K562 (cell line): ENCODE results near the gene COMP. TPM values are rescaled to one million over a fixed set of nuclear protein-coding genes. Genes with fewer than 3 reads are reported as not detected.
A peak's percentile ranks its signal among the peaks of the same experiment; 100 is the strongest.

Experiments
- ATAC-seq: fragments of 200-7000 bp; cut with Tn5 transposase; 3 replicates; pipeline ENCODE4 v1.9.1; 2020; ENCODE audit warnings: moderate library complexity
- BruUV-seq: library from RNA; stranded (reverse); fragments of 400-500 nt; replicated peaks from 2 replicates; lab custom pipeline; 2021; lab: Mats Ljungman, UMichigan
- CTCF ChIA-PET: fragments of 300-600 bp; formaldehyde crosslinking; extraction: SDS; loops from one replicate; lab custom pipeline; 2021; ENCODE audit warnings: low intra/inter-chr PET ratio; lab: Yijun Ruan, JAX
- POLR2A ChIA-PET: fragments of 300-600, 350-650 bp; sonication (Branson Sonifier 250); formaldehyde crosslinking; extraction: SDS; loops from one replicate; lab custom pipeline; 2021; ENCODE audit warnings: antibody characterized with exemption, inconsistent platforms; lab: Yijun Ruan, JAX
- DNase-seq, 4 experiments: peaks; one replicate each; pipeline versions ENCODE4 v3.0.0 to v3.0.0-alpha.2; 2011 to 2018; ENCODE audit warnings: low spot score in 3 of 4, mixed read lengths in 3 of 4; ENCODE audit errors: extremely low read depth in 1 of 4
- FAIRE-seq: peaks from 2 replicates; lab custom pipeline; 2011; peaks lifted over from hg19 to GRCh38; lab: Jason Lieb, UNC
- H2AFZ ChIP-seq: 2 replicates; pipeline ENCODE4 v1.6.0; 2011; ENCODE audit warnings: low read depth, low read length, control low read depth, inconsistent platforms
- H3K27ac ChIP-seq: fragments of 200-600 bp; 3 replicates; pipeline ENCODE4 v1.8.0; 2011; ENCODE audit warnings: low read depth, mild to moderate bottlenecking, control low read depth, inconsistent platforms, low read length, moderate library complexity, mixed read lengths; ENCODE audit errors: extremely low read depth
- H3K27me3 ChIP-seq, 2 experiments: fragments of 300-600 bp in 1 of 2; 2 replicates in 1 of 2; 3 replicates in 1 of 2; pipeline versions ENCODE4 v1.6.0 to v1.8.0; 2011; ENCODE audit warnings: inconsistent platforms in 2 of 2, low read length in 2 of 2, mild to moderate bottlenecking in 1 of 2, mixed read lengths in 1 of 2, moderate library complexity in 1 of 2; ENCODE audit not compliant: control insufficient read depth in 2 of 2, insufficient read depth in 2 of 2
- H3K36me3 ChIP-seq: fragments of 300-600 bp; 3 replicates; pipeline ENCODE4 v1.8.0; 2011; ENCODE audit warnings: mild to moderate bottlenecking, low read length, inconsistent platforms; ENCODE audit not compliant: control insufficient read depth, insufficient read depth
- H3K4me1 ChIP-seq, 2 experiments: fragments of 200-600 bp in 1 of 2; replicated peaks in 1 of 2; 2 replicates in 1 of 2; 3 replicates in 1 of 2; pipeline versions ENCODE4 v1.5.1 to v1.8.0; 2011; ENCODE audit warnings: inconsistent platforms in 2 of 2, low read length in 2 of 2, mild to moderate bottlenecking in 1 of 2, mixed read lengths in 1 of 2, moderate library complexity in 1 of 2; ENCODE audit not compliant: control insufficient read depth in 2 of 2, insufficient read depth in 2 of 2
- H3K4me2 ChIP-seq: 2 replicates; pipeline ENCODE4 v1.6.1; 2011; ENCODE audit warnings: low read length, control low read depth, inconsistent platforms, mixed read lengths; ENCODE audit not compliant: insufficient read depth
- H3K4me3 ChIP-seq: fragments of 200-600 bp; sonication (generic), shearing (Covaris generic); 2 replicates; pipeline ENCODE4 v1.5.1; 2016; ENCODE audit warnings: control low read depth, inconsistent platforms
- H3K79me2 ChIP-seq: fragments of 200-600 bp; 3 replicates; pipeline ENCODE4 v1.8.0; 2011; ENCODE audit warnings: low read length, inconsistent platforms; ENCODE audit not compliant: control insufficient read depth, insufficient read depth
- H3K9ac ChIP-seq, 2 experiments: 2 replicates each; pipeline versions ENCODE4 v1.6.0 to v1.6.1; 2011; ENCODE audit warnings: low read depth in 2 of 2, low read length in 2 of 2, control low read depth in 1 of 2, inconsistent platforms in 1 of 2, mild to moderate bottlenecking in 1 of 2, mixed read lengths in 1 of 2; ENCODE audit not compliant: insufficient read depth in 1 of 2
- H3K9me1 ChIP-seq: one replicate; pipeline ENCODE4 v1.6.0; 2011; ENCODE audit warnings: inconsistent platforms, mild to moderate bottlenecking, low read length, moderate library complexity; ENCODE audit not compliant: control insufficient read depth, insufficient read depth
- H3K9me3 ChIP-seq: replicated peaks from 2 replicates; pipeline ENCODE4 v1.5.1; 2011; ENCODE audit warnings: low read depth, low read length, inconsistent platforms; ENCODE audit not compliant: control insufficient read depth, insufficient read depth
- H4K20me1 ChIP-seq: replicated peaks from 2 replicates; pipeline ENCODE4 v1.6.1; 2011; ENCODE audit warnings: low read length, inconsistent platforms, mixed read lengths; ENCODE audit not compliant: control insufficient read depth, insufficient read depth
- ARID2 ChIP-seq: fragments of 450-650 bp; IDR thresholded peaks from 2 replicates; pipeline ENCODE4 v1.6.1; 2017; ENCODE audit warnings: antibody characterized with exemption, mild to moderate bottlenecking
- BRD4 ChIP-seq: fragments of 200-600 bp; sonication (generic); IDR thresholded peaks from 2 replicates; pipeline ENCODE4 v1.6.1; 2017; ENCODE audit warnings: inconsistent platforms
- CBFA2T3 ChIP-seq: fragments of 450-650 bp; IDR thresholded peaks from 2 replicates; pipeline ENCODE4 v1.6.1; 2017
- DPF2 ChIP-seq: fragments of 450-650 bp; IDR thresholded peaks from 2 replicates; pipeline ENCODE4 v1.6.1; 2016
- EGR1 ChIP-seq: fragments of 450-650 bp; conservative IDR thresholded peaks from 2 replicates; pipeline ENCODE4 v1.6.1; 2017; ENCODE audit warnings: mild to moderate bottlenecking
- HCFC1 ChIP-seq: IDR thresholded peaks from 2 replicates; pipeline ENCODE4 v1.6.1; 2012; ENCODE audit warnings: low read depth, low read length, improper control_type of control experiment
- HDAC1 ChIP-seq, 2 experiments: fragments of 450-650 bp; IDR thresholded peaks; 2 replicates each; pipeline ENCODE4 v1.6.1; 2016 to 2017; ENCODE audit warnings: inconsistent platforms in 1 of 2, mild to moderate bottlenecking in 1 of 2, moderate library complexity in 1 of 2
- KDM1A ChIP-seq, 2 experiments: fragments of 450-650 bp; IDR thresholded peaks; 2 replicates each; pipeline ENCODE4 v1.6.1; 2016; ENCODE audit warnings: mild to moderate bottlenecking in 2 of 2
- MBD2 ChIP-seq: sonication (generic); IDR thresholded peaks from 2 replicates; pipeline ENCODE4 v1.6.1; 2016; ENCODE audit warnings: low read depth, borderline replicate concordance
- PTBP1 ChIP-seq: fragments of 200-400 bp; formaldehyde crosslinking; IDR thresholded peaks from 2 replicates; pipeline ENCODE4 v1.6.1; 2017; ENCODE audit warnings: low read depth, low read length
- STAT5A ChIP-seq: IDR thresholded peaks from 2 replicates; pipeline ENCODE4 v1.6.1; 2012; ENCODE audit warnings: low read length, inconsistent platforms, borderline replicate concordance
- STAT6 ChIP-seq: sonication (generic); formaldehyde crosslinking; IDR thresholded peaks from 2 replicates; pipeline ENCODE4 v1.8.1; 2023; ENCODE audit warnings: mild to moderate bottlenecking, missing genetic modification reagents
- SUPT5H ChIP-seq: fragments of 450-650 bp; IDR thresholded peaks from 2 replicates; pipeline ENCODE4 v1.6.1; 2016
- TEAD4 ChIP-seq, 2 experiments: sonication (generic) in 1 of 2; formaldehyde crosslinking in 1 of 2; IDR thresholded peaks; 2 replicates each; pipeline versions ENCODE4 v1.6.1 to v1.8.0; 2012 to 2022; ENCODE audit warnings: borderline replicate concordance in 1 of 2, inconsistent platforms in 1 of 2, low read length in 1 of 2, mild to moderate bottlenecking in 1 of 2, missing genetic modification reagents in 1 of 2
- TRIM24 ChIP-seq, 2 experiments: fragments of 450-650 bp; IDR thresholded peaks; 2 replicates each; pipeline ENCODE4 v1.6.1; 2016
- ZFP1 ChIP-seq: fragments of 450-650 bp; formaldehyde crosslinking; IDR thresholded peaks from 2 replicates; pipeline ENCODE4 v1.4.0; 2020; ENCODE audit warnings: mild to moderate bottlenecking, mixed read lengths
- ZNF121 ChIP-seq: sonication (generic); formaldehyde crosslinking; conservative IDR thresholded peaks from 2 replicates; pipeline ENCODE4 v1.8.0; 2022; ENCODE audit warnings: missing genetic modification reagents
- ZNF146 ChIP-seq: IDR thresholded peaks from one replicate; pipeline ENCODE4 v1.6.1; 2018; ENCODE audit warnings: missing compliant biosample characterization; ENCODE audit not compliant: unreplicated experiment
- ZNF239 ChIP-seq: fragments of 250-450 bp; sonication (Bioruptor Pico); IDR thresholded peaks from 2 replicates; pipeline ENCODE4 v1.4.0; 2020; ENCODE audit warnings: mild to moderate bottlenecking
- ZNF324 ChIP-seq: fragments of 250-450 bp; sonication (Bioruptor Pico); IDR thresholded peaks from 2 replicates; pipeline ENCODE4 v1.4.0; 2020; ENCODE audit warnings: mild to moderate bottlenecking
- WGBS: fragments of 100-300 bp; shearing (Covaris generic); methylation state at CpG from one replicate; pipeline ENCODE4 v1.1.6; 2016; ENCODE audit warnings: low coverage, mixed read lengths; ENCODE audit not compliant: insufficient coverage; ENCODE audit errors: missing lambda C conversion rate; 5-methylcytosine and 5-hydroxymethylcytosine counted together
- in situ Hi-C: fragments of 300-500 bp; cut with MboI; formaldehyde crosslinking; loops from 4 replicates; pipeline ENCODE4 v1.15.0; 2018; ENCODE audit warnings: inconsistent platforms, mixed read lengths
- intact Hi-C: fragments of 100-400 bp; cut with micrococcal nuclease; formaldehyde crosslinking; loops from 2 replicates; pipeline ENCODE4 v1.14.2; 2022
- polyA plus RNA-seq, 8 experiments: library from polyadenylated mRNA; depleted of rRNA in 4 of 8; stranded (reverse) in 5 of 8; unstranded in 3 of 8; fragments of >200 nt; fragmentation: Nextera tagmentation in 2 of 8; fragmentation: Illumina TruSeq in 1 of 8; extraction: Ambion mirVana in 2 of 8; extraction: Trizol in 1 of 8; gene quantifications; 2 replicates each; pipeline versions ENCODE4 v1.2.1 to v1.2.3, GENCODE V29; 2011 to 2014; ENCODE audit warnings: inconsistent platforms in 1 of 8, missing spikeins in 1 of 8
- total RNA-seq, 7 experiments: library from RNA; depleted of rRNA in 6 of 7; stranded (reverse); fragments of >200 nt in 6 of 7; fragmentation: Illumina TruSeq in 2 of 7; extraction: Trizol in 2 of 7; gene quantifications; 2 replicates each; pipeline versions ENCODE4 v1.2.1 to v1.2.3, GENCODE V29; 2011 to 2021; ENCODE audit warnings: low replicate concordance in 1 of 7

Gene COMP
- total and polyA plus RNA-seq, 9 of the 15 experiments (the other 6 are each of a cell fraction or from before 2014, with no cell fraction given): 0.07 TPM; not detected in 8

- FAIRE-seq: no peak
- intact Hi-C loops (loop anchor here (5.0 kb wide), 2 partner anchors 97 to 217 kb away; no protein-coding TSS in a partner anchor), in situ Hi-C loops (no loop called here)
- no peaks in the 10 kb centered on the region for H3K79me2 ChIP-seq
- H3K9me1 ChIP-seq: no peaks in the 10 kb centered on the region
- H3K4me1 ChIP-seq: peaks cover 0 to 58% of the 10 kb centered on the region in 2 experiments; a peak in 4 of 5 replicates
- no peak overlapping the region for H3K4me2 ChIP-seq
- H2AFZ ChIP-seq: no peak overlapping the region
- H3K27me3 ChIP-seq: peaks cover 9 to 32% of the 10 kb centered on the region in 2 experiments; a peak in 4 of 5 replicates
- peaks cover 25% of the 10 kb centered on the region for H4K20me1 ChIP-seq
- no peaks in the 10 kb centered on the region for H3K36me3 ChIP-seq
- TF ChIP-seq HDAC1 (IDR thresholded peaks at IDR 0.05) (peak in 1 of 2 experiments; percentile 18; a peak in 1 of 4 replicates), SUPT5H (0 out of 2 replicates have a peak, but pooled peaks have one; percentile 33), TEAD4 (IDR thresholded peaks at IDR 0.05; ENCODE audit: low read length) (peak; percentile 23; the same call in 1 of the 2 replicates), TEAD4 (CRISPR knock-in tag; IDR thresholded peaks at IDR 0.05; ENCODE audit: borderline replicate concordance) (no peak), KDM1A (IDR thresholded peaks at IDR 0.05) (peak in 1 of 2 experiments; percentile 98; a peak in 2 of 4 replicates), CBFA2T3 (peak; percentile 23; the same call in 1 of the 2 replicates), MBD2 (no peak), ZFP1 (CRISPR knock-in tag) (no peak), ZNF239 (CRISPR knock-in tag) (no peak), HCFC1 (no peak), STAT6 (no peak), ZNF146 (CRISPR knock-in tag) (no peak), TRIM24 (IDR thresholded peaks at IDR 0.05) (peak in 1 of 2 experiments; percentile 37; a peak in 2 of 4 replicates), BRD4 (no peak), ZNF324 (CRISPR knock-in tag) (no peak), STAT5A (peak; percentile 25; the same call in 1 of the 2 replicates), ZNF121 (CRISPR knock-in tag) (no peak), PTBP1 (no peak), EGR1 (peak; percentile 99), DPF2 (no peak), ARID2 (peak; percentile 70; the same call in 1 of the 2 replicates)
- BruUV-seq: no TSS peak
- ChIA-PET POLR2A (interaction anchor here (0.6 kb wide), 1 partner anchor 280 kb away, joined by 3 read pairs; no protein-coding TSS in a partner anchor), CTCF (interaction anchor here (0.8 kb wide), 1 partner anchor 77 kb away, joined by 3 read pairs; no protein-coding TSS in a partner anchor)
- no peaks in the 10 kb centered on the region; the same call in 1 of the 2 replicates for H3K9me3 ChIP-seq
- no peak for ATAC-seq
- DNase-seq: no peak
- WGBS: 29% methylated on average over 13 of the region's 13 CpGs
- no peak overlapping the region for H3K4me3 ChIP-seq
- no peak overlapping the region for H3K27ac ChIP-seq
- no peak overlapping the region for H3K9ac ChIP-seq
These were observed 20.3 kb downstream of the COMP start for GRCh38 chr19:18770663-18771327.
